BLaER1 treated with 17β-estradiol and CSF1 and Interleukin-3, amounts not matched to agents 10 nM and 100 nM (cell line): Measurements from ENCODE around the gene WDR19.
"Not testable (repeated sequence)": the region's sequence is repeated elsewhere in the genome, so short reads cannot be mapped to it uniquely, and the experiment has no call there.

Experiments
- H3K27ac ChIP-seq, 11 experiments: shearing (Covaris generic); formaldehyde crosslinking; 2 replicates each; pipeline ENCODE4 v1.8.1; 2022
- H3K27me3 ChIP-seq, 11 experiments: shearing (Covaris generic); formaldehyde crosslinking; 2 replicates each; pipeline ENCODE4 v1.8.1; 2022
- H3K36me3 ChIP-seq, 11 experiments: shearing (Covaris generic); formaldehyde crosslinking; 2 replicates each; pipeline ENCODE4 v1.8.1; 2022
- H3K4me1 ChIP-seq, 10 experiments: shearing (Covaris generic); formaldehyde crosslinking; 2 replicates each; pipeline ENCODE4 v1.8.1; 2022
- H3K4me2 ChIP-seq, 11 experiments: shearing (Covaris generic); formaldehyde crosslinking; 2 replicates each; pipeline ENCODE4 v1.8.1; 2022
- H3K4me3 ChIP-seq, 10 experiments: shearing (Covaris generic); formaldehyde crosslinking; 2 replicates each; pipeline ENCODE4 v1.8.1; 2022
- H3K9ac ChIP-seq, 11 experiments: shearing (Covaris generic); formaldehyde crosslinking; 2 replicates each; pipeline ENCODE4 v1.8.1; 2022
- H3K9me3 ChIP-seq, 11 experiments: shearing (Covaris generic); formaldehyde crosslinking; replicated peaks in 1 of 11; 2 replicates each; pipeline ENCODE4 v1.8.1; 2022
- H4K20me1 ChIP-seq, 11 experiments: shearing (Covaris generic); formaldehyde crosslinking; 2 replicates each; pipeline ENCODE4 v1.8.1; 2022
- Cebpa-rat ChIP-seq, 11 experiments: shearing (Covaris generic); IDR thresholded peaks; 2 replicates each; pipeline ENCODE4 v1.8.1; 2022

Gene WDR19

DNA sequence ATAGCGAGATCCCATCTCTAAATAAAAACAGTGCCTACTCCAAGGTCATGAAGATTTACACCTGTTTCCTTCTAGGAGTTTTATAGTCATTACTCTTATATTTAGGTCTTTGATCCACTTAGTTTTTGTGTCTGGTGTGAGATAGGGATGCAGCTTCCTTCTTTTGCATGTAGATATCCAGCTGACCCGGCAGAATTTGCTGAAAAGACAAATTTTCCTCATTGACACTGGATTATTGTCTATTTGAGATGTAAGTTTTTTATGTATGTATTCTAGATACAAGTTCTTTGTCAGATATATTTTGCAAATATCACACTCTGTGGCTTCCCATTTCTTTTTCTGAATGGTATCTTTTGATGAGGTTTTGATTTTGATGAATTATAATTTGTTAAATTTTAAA, 98.4 kb downstream of the WDR19 start:
- Histone ChIP-seq H3K9ac (no peak overlapping the region), H3K36me3 (peaks cover 33 to 90% (median 58%) of the 10 kb centered on the region in 11 experiments), H3K4me1 (no peaks in the 10 kb centered on the region), H3K27ac (no peak overlapping the region), H4K20me1 (no peaks in the 10 kb centered on the region), H3K27me3 (no peaks in the 10 kb centered on the region), H3K4me3 (no peak overlapping the region), H3K4me2 (no peak overlapping the region), H3K9me3 (no peaks in the 10 kb centered on the region)
- no peak for TF ChIP-seq Cebpa-rat (IDR thresholded peaks at IDR 0.05)

DNA sequence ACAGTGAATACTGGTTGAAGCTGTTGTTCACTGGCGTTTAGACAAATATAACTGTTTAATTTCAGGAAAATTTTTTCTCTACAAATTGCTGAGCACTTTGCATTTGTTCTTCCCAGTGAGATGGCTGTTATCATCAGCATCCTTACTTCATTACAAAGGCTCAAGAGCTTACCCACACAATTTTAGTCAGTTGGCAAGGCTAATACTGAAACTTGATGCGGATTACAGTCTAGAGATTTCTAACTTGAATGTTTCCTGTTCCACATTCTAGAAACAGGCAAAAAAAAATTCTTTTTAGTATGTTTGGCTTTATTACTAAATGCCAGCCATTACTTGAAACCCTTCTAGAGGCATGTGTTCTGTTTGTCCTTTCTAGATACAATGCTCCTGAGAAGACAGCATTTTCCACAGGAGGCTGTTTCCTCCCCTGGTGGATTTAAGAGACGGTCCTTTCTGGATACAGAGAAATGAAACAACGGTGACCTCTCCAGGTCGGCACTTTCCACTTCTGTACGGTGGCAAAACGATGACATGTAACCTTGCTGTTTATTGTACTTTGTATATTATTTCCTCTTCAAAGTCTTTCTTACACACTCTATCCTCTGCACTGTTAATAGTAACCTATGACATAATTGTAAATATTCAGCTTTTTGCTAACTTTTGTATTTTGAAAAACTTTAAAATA, 102.9 kb downstream of the WDR19 start:
- Histone ChIP-seq H4K20me1 (no peaks in the 10 kb centered on the region), H3K27ac (no peak overlapping the region), H3K4me3 (no peak overlapping the region), H3K9ac (no peak overlapping the region), H3K4me1 (no peaks in the 10 kb centered on the region), H3K27me3 (no peaks in the 10 kb centered on the region), H3K9me3 (no peaks in the 10 kb centered on the region), H3K4me2 (no peak overlapping the region), H3K36me3 (peaks cover 58 to 90% (median 73%) of the 10 kb centered on the region in 11 experiments)
- no peak for TF ChIP-seq Cebpa-rat (IDR thresholded peaks at IDR 0.05)

DNA sequence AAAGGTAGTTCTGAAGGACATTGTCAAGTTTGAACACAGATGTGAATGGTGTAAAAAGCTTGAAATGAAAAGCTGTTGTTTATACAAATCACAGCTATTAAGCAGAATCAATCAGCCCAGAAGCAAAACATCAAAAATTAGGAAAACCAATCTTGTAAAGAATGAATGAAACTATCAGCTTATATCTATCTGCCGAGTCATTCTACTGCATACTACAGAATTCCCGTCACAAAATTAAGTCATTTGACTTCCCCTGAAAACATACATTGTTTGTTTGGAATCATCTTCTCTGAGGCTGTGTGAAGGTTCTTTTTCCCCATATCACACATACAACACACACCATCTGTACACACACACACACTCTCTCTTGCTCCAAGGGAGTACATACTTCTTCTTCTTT, 103.5 kb downstream of the WDR19 start:
- Histone ChIP-seq H4K20me1 (no peaks in the 10 kb centered on the region), H3K4me2 (no peak overlapping the region), H3K9ac (no peak overlapping the region), H3K4me1 (no peaks in the 10 kb centered on the region), H3K9me3 (no peaks in the 10 kb centered on the region), H3K36me3 (peaks cover 64 to 90% (median 74%) of the 10 kb centered on the region in 11 experiments), H3K27me3 (no peaks in the 10 kb centered on the region), H3K4me3 (no peak overlapping the region), H3K27ac (no peak overlapping the region)
- no peak for TF ChIP-seq Cebpa-rat (IDR thresholded peaks at IDR 0.05)

DNA sequence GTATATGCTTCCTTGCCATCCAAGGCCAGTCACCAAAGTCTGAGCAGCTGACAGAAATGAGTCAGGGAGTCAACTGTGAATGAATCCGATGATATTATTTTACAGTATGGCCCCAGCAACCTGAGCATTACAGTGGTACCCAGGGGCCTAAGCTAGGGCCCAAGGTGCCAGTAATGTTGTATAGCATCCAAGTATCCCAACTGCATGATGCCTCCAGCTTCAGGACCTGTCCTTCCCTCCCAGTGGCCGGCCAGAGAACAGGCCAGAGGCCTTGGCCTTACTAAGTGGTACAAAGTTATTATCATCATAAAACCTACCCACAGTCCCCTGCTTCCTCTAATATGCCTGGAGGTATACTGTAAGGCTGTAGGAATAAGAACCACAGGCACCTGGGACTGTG, 103.9 kb downstream of the WDR19 start:
- H3K4me3 ChIP-seq, result no peak overlapping the region
- H3K27me3 ChIP-seq, result no peaks in the 10 kb centered on the region
- no peak overlapping the region for H3K4me2 ChIP-seq
- H3K36me3 ChIP-seq, result peaks cover 68 to 93% (median 78%) of the 10 kb centered on the region in 11 experiments
- no peaks in the 10 kb centered on the region for H3K9me3 ChIP-seq
- no peak overlapping the region for H3K9ac ChIP-seq
- H4K20me1 ChIP-seq, result no peaks in the 10 kb centered on the region
- TF ChIP-seq Cebpa-rat (IDR thresholded peaks at IDR 0.05), result no peak
- H3K4me1 ChIP-seq, result no peaks in the 10 kb centered on the region
- H3K27ac ChIP-seq, result no peak overlapping the region

DNA sequence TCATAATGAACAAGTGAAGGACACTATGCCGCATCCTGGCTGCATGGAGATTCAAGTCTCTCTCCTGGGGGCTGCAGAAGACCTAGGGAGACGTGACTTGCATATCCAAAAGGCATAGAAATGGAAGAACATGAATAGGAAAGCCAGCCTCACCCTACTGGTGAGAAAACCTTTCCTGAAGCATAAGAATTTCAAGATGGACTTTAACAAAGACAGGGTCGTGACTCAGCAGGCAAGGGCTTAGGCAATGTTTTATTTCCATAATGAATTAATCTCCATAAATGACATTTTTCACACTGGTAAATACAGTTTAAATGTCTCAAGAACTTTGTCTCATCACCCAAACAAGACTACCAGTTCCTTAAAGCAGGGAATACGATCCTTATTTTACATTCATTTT, 104.9 kb downstream of the WDR19 start:
- Histone ChIP-seq H3K4me1 (no peaks in the 10 kb centered on the region), H3K9me3 (no peaks in the 10 kb centered on the region), H3K9ac (no peak overlapping the region), H3K4me3 (no peak overlapping the region), H3K4me2 (no peak overlapping the region), H3K36me3 (peaks cover 74 to 97% (median 86%) of the 10 kb centered on the region in 11 experiments), H3K27ac (no peak overlapping the region), H4K20me1 (no peaks in the 10 kb centered on the region), H3K27me3 (no peaks in the 10 kb centered on the region)
- no peak for TF ChIP-seq Cebpa-rat (IDR thresholded peaks at IDR 0.05)

DNA sequence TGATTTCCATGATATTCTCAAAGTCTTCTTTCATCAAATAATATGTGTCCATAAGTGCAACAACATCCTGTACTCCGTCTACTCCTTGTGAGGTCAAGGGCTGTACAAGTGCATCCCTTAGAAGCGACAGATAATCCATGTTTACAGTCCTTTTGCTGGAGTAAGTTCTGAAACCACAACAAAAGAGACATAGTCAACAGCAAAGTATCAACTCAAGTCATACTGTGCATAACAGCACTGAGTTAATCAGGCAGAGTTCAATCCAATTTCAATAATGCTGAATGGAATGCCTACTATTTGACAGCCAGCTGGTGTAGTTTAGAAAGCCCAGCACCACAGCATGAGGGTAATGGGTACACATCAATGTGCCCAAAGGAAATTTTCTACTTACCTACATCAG, 109.4 kb downstream of the WDR19 start:
- Histone ChIP-seq H4K20me1 (no peaks in the 10 kb centered on the region), H3K27ac (no peak overlapping the region), H3K9me3 (no peaks in the 10 kb centered on the region), H3K27me3 (no peaks in the 10 kb centered on the region), H3K4me3 (no peak overlapping the region), H3K36me3 (peaks cover 93 to 94% (median 93%) of the 10 kb centered on the region in 11 experiments), H3K4me1 (no peaks in the 10 kb centered on the region), H3K9ac (no peak overlapping the region), H3K4me2 (no peak overlapping the region)
- TF ChIP-seq Cebpa-rat (IDR thresholded peaks at IDR 0.05), result no peak

- H4K20me1 ChIP-seq, H3K27ac ChIP-seq, H3K9me3 ChIP-seq, H3K27me3 ChIP-seq, H3K4me1 ChIP-seq, H3K4me2 ChIP-seq, H3K4me3 ChIP-seq, H3K9ac ChIP-seq: not testable (repeated sequence)
- H3K36me3 ChIP-seq, result peaks cover 86 to 88% (median 86%) of the 10 kb centered on the region in 11 experiments
Observed at GRCh38 chr4:39292433-39292832, 110.1 kb downstream of the WDR19 start.

GRCh38 chr4:39295784-39296183, 113.5 kb downstream of the WDR19 start:
- Histone ChIP-seq H3K4me3 (no peak overlapping the region), H4K20me1 (no peaks in the 10 kb centered on the region), H3K27ac (no peak overlapping the region), H3K9me3 (peaks cover 11 to 26% (median 24%) of the 10 kb centered on the region in 11 experiments), H3K4me1 (no peaks in the 10 kb centered on the region), H3K36me3 (peaks cover 86 to 88% (median 86%) of the 10 kb centered on the region in 11 experiments), H3K4me2 (no peak overlapping the region), H3K27me3 (no peaks in the 10 kb centered on the region), H3K9ac (no peak overlapping the region)
- no peak for TF ChIP-seq Cebpa-rat (IDR thresholded peaks at IDR 0.05)

DNA sequence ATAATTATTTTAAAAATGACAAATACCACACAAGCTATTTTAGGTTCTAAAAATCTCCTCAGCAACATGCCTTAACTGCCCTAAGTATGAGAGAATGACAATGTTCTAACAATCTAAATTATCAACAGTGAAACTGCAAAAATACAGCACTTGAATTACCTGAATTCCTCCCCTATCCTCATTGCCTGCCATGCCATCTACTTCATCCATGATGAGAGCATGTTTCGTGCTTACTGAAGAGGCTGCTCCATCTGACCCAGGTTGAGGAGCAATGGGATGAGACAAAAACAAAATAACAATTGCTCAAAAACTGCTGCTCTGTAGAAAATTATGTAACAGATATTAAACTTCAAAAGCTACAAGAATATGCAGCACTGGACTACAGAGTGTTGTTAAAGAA, 120.6 kb downstream of the WDR19 start:
- Histone ChIP-seq H3K27ac (no peak overlapping the region), H3K4me2 (no peak overlapping the region), H3K9ac (no peak overlapping the region), H3K9me3 (peaks cover 6 to 20% (median 18%) of the 10 kb centered on the region in 11 experiments), H4K20me1 (peaks cover 0 to 6% (median 0%) of the 10 kb centered on the region in 11 experiments; a peak in 1 of 22 replicates), H3K4me3 (no peak overlapping the region), H3K4me1 (no peaks in the 10 kb centered on the region), H3K36me3 (peaks cover 94 to 100% (median 99%) of the 10 kb centered on the region in 11 experiments), H3K27me3 (no peaks in the 10 kb centered on the region)
- TF ChIP-seq Cebpa-rat (IDR thresholded peaks at IDR 0.05), result no peak

GRCh38 chr4:39303871-39304270, 121.5 kb downstream of the WDR19 start:
- Histone ChIP-seq H3K4me2 (no peak overlapping the region), H3K9ac (no peak overlapping the region), H3K27ac (no peak overlapping the region), H3K9me3 (peaks cover 0 to 11% (median 9%) of the 10 kb centered on the region in 11 experiments; a peak in 8 of 22 replicates), H4K20me1 (peaks cover 0 to 6% (median 0%) of the 10 kb centered on the region in 11 experiments; a peak in 1 of 22 replicates), H3K4me1 (no peaks in the 10 kb centered on the region), H3K27me3 (no peaks in the 10 kb centered on the region), H3K36me3 (peaks cover 94 to 100% (median 99%) of the 10 kb centered on the region in 11 experiments), H3K4me3 (no peak overlapping the region)
- no peak for TF ChIP-seq Cebpa-rat (IDR thresholded peaks at IDR 0.05)
